Chondrocyte (in vitro differentiated cells): ENCODE measurements around the gene ACBD6. TPM values are rescaled to one million over a fixed set of nuclear protein-coding genes. Genes with fewer than 3 reads are reported as not detected.
"Not testable (repeated sequence)": the region's sequence is repeated elsewhere in the genome, so short reads cannot be mapped to it uniquely, and the experiment has no call there.

ENCODE experiments used
- DNase-seq: peaks from one replicate; pipeline ENCODE4 v3.0.0; 2021; ENCODE audit warnings: mixed read lengths, low spot score
- H3K27ac Mint-ChIP-seq: one replicate; pipeline ENCODE4 v1.8.0; 2021; ENCODE audit warnings: mild to moderate bottlenecking, moderate library complexity, mixed read lengths; ENCODE audit not compliant: unreplicated experiment
- H3K27me3 Mint-ChIP-seq: 2 replicates; pipeline ENCODE4 v1.8.0; 2021; ENCODE audit warnings: low read depth, mixed read lengths
- H3K36me3 Mint-ChIP-seq: 2 replicates; pipeline ENCODE4 v1.8.0; 2021; ENCODE audit warnings: low read depth, mixed read lengths
- H3K4me1 Mint-ChIP-seq: 2 replicates; pipeline ENCODE4 v1.8.0; 2021; ENCODE audit warnings: low read depth, mild to moderate bottlenecking, mixed read lengths
- H3K4me3 Mint-ChIP-seq: one replicate; pipeline ENCODE4 v1.8.0; 2021; ENCODE audit warnings: mild to moderate bottlenecking, moderate library complexity, mixed read lengths; ENCODE audit not compliant: unreplicated experiment
- H3K9me3 Mint-ChIP-seq: 2 replicates; pipeline ENCODE4 v1.8.0; 2021; ENCODE audit warnings: low read depth, mixed read lengths
- CTCF ChIP-seq: fragments of 200-600 bp; sonication (generic); IDR thresholded peaks from 2 replicates; pipeline ENCODE4 v1.5.0; 2021; ENCODE audit warnings: antibody characterized with exemption, mild to moderate bottlenecking, moderate library complexity
- total RNA-seq: library from RNA; stranded (reverse); gene quantifications from 3 replicates; pipeline ENCODE4 v1.2.1, GENCODE V29; 2021

The ACBD6 gene
- total RNA-seq, 1 donor from 2014 or later, result 43.4 TPM

- no peak overlapping the region for H3K4me3 Mint-ChIP-seq
- H3K36me3 Mint-ChIP-seq, result peaks cover 12% of the 10 kb centered on the region
- H3K27me3 Mint-ChIP-seq, result no peaks in the 10 kb centered on the region
- H3K4me1 Mint-ChIP-seq, result no peaks in the 10 kb centered on the region
- H3K27ac Mint-ChIP-seq, result no peak overlapping the region
- peak; percentile 86 for TF ChIP-seq CTCF
- H3K9me3 Mint-ChIP-seq, result peaks cover 7% of the 10 kb centered on the region
- DNase-seq, result no peak
These were observed 86.3 kb downstream of the ACBD6 start for GRCh38 chr1:180415985-180416633.

GRCh38 chr1:180415236-180415848, 87.0 kb downstream of the ACBD6 start:
- DNase-seq, result no peak
- H3K27ac Mint-ChIP-seq, result no peak overlapping the region
- no peaks in the 10 kb centered on the region for H3K4me1 Mint-ChIP-seq
- H3K36me3 Mint-ChIP-seq, result peaks cover 14% of the 10 kb centered on the region
- H3K4me3 Mint-ChIP-seq, result no peak overlapping the region
- no peaks in the 10 kb centered on the region for H3K27me3 Mint-ChIP-seq
- peaks cover 11% of the 10 kb centered on the region for H3K9me3 Mint-ChIP-seq
- no peak for TF ChIP-seq CTCF

- TF ChIP-seq CTCF, result no peak
- H3K4me3 Mint-ChIP-seq, result no peak overlapping the region
- DNase-seq, result no peak
- H3K9me3 Mint-ChIP-seq, result peaks cover 11% of the 10 kb centered on the region
- H3K27ac Mint-ChIP-seq, result no peak overlapping the region
- H3K36me3 Mint-ChIP-seq, result peaks cover 14% of the 10 kb centered on the region
- H3K27me3 Mint-ChIP-seq, result no peaks in the 10 kb centered on the region
- H3K4me1 Mint-ChIP-seq, result no peaks in the 10 kb centered on the region
These were observed 89.8 kb downstream of the ACBD6 start for GRCh38 chr1:180412583-180412982.

GRCh38 chr1:180408128-180408527, 94.2 kb downstream of the ACBD6 start:
- not testable (repeated sequence) for DNase-seq, H3K36me3 Mint-ChIP-seq, H3K4me1 Mint-ChIP-seq, H3K4me3 Mint-ChIP-seq, H3K27me3 Mint-ChIP-seq, H3K27ac Mint-ChIP-seq, H3K9me3 Mint-ChIP-seq

GRCh38 chr1:180407051-180407450, 95.3 kb downstream of the ACBD6 start:
- DNase-seq, result no peak
- Mint-ChIP-seq H3K36me3 (peaks cover 9% of the 10 kb centered on the region), H3K9me3 (peaks cover 4% of the 10 kb centered on the region), H3K4me3 (no peak overlapping the region), H3K27me3 (no peaks in the 10 kb centered on the region), H3K27ac (no peak overlapping the region), H3K4me1 (no peaks in the 10 kb centered on the region)
- TF ChIP-seq CTCF, result no peak

GRCh38 chr1:180402551-180402950, 99.8 kb downstream of the ACBD6 start:
- no peak for TF ChIP-seq CTCF
- Mint-ChIP-seq H3K9me3 (no peaks in the 10 kb centered on the region), H3K27me3 (no peaks in the 10 kb centered on the region), H3K4me1 (peaks cover 3% of the 10 kb centered on the region), H3K36me3 (peaks cover 2% of the 10 kb centered on the region), H3K4me3 (no peak overlapping the region), H3K27ac (no peak overlapping the region)
- DNase-seq, result no peak
